ENCODE results near the gene ZC3H10.
"Not testable (repeated sequence)": the region's sequence is repeated elsewhere in the genome, so short reads cannot be mapped to it uniquely, and the experiment has no call there.

Gene ZC3H10

DNA sequence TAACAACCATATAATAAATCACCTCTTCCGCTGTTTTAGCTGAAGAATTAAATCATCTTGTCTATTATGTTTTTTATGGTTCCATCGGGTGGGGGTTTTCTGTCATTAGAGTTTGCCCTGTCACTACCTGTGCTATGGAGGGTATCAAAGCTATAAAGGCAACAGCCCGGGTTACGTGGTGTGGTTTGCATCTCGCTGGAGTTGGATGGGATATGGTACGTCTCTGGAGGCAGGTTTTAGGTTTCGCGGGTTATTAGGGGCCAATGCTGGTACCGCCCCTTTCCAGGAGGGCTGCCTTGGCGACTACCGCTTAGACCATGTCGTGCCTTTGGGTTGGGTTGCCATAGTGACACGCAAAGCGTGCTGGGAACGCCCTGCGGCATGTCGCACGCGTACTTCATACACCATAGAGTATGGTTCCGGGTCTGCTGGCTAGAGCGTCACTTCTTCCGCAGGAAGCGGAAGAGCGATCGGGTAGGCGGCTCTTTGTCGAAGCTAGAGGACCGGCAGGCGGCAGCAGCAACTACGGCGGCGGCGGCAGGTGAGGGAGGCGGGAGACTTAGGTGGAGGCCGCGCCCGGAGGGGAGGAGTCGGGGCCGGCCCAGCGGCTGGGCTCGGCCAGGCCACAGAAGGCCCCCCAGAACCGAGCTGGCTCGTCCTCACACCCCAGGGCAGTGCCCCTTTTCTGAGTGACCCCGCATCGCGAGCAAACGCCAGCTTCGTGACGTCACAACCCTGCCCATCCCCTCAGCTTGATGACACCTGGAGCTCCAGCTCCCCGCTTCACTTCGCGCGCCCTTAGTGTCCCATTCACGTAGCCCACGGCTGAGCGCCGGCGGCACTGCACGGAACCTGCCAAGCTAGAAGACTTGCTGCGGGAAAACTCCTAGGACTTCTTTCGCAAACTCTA, at the start of gene ZC3H10:
Gene ZC3H10 (plus strand): TSS at position 489 of the 910 bp plus-strand sequence. CDS start 2,297 bp downstream, outside the sequence.
- peak; percentile 96 for DNase-seq

GRCh38 chr12:56071648-56072047, 46.4 kb upstream of the ZC3H10 start:
- no peak for DNase-seq

GRCh38 chr12:56074396-56074795, 43.7 kb upstream of the ZC3H10 start:
- DNase-seq = no peak

GRCh38 chr12:56077966-56078365, 40.1 kb upstream of the ZC3H10 start:
- DNase-seq = not testable (repeated sequence)

GRCh38 chr12:56078427-56078826, 39.6 kb upstream of the ZC3H10 start:
- DNase-seq = no peak

- peak; percentile 67 for DNase-seq
Observed at GRCh38 chr12:56078931-56079722, 38.9 kb upstream of the ZC3H10 start.

DNA sequence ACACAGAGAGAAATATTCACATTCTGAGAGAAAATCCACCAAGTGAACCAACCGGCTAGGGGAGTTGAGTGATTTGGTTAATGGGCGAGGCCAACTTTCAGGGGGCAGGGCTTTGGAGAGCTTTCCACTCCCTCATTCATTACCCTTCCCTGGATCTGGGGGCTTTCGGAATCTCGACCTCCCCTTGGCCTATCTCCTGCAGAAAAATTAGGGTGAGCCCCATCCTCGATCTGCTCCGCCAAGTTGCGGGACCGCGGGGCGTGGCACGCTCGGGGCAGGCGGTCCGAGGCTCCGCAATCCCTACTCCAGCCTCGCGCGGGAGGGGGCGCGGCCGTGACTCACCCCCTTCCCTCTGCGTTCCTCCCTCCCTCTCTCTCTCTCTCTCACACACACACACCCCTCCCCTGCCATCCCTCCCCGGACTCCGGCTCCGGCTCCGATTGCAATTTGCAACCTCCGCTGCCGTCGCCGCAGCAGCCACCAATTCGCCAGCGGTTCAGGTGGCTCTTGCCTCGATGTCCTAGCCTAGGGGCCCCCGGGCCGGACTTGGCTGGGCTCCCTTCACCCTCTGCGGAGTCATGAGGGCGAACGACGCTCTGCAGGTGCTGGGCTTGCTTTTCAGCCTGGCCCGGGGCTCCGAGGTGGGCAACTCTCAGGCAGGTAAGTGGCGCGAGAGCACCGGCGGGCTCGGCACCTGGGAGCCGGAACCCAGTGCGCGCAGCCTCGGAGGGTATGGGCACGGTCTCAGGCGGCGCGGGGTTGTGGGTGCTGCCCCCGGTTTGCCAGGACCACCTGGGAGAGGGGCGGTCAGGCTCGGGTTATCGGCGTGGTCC, 38.1 kb upstream of the ZC3H10 start, which contains the start of gene ERBB3:
Gene ERBB3 (plus strand): TSS at position 443 of the 833 bp plus-strand sequence. CDS start 136 bp downstream, at position 579.
- peak; percentile 29 for DNase-seq

DNA sequence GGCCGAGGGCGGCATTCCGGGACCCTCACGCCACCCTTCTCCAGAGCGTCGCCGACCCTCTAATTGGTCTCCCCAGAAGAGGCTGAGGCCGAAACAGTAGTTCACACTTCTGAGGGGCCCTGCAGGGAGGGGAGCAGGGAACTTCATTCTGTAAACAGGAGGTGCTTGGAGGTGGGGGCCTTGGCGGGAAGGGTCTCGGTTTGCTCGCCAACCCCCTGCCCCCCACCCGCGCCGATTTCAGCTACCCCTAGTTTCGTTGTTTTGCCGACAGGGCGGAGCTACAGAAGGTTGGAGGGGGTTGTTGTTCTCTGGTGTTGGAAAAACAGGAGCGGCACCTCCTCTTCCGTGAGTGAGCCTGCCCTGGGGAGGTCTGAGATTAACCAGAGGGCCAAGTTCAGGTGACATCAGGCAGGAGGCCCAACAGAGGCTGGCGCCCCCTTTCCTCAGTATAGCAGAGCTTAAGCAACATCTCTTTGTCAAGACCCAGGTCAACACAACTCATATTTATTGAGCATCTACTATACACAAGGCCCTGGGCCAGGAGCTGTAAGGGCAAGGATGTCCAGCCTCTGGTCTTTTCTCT, 37.4 kb upstream of the ZC3H10 start:
- DNase-seq = no peak

GRCh38 chr12:56081393-56082347, 36.4 kb upstream of the ZC3H10 start:
- no peak for DNase-seq

GRCh38 chr12:56082382-56082781, 35.7 kb upstream of the ZC3H10 start:
- DNase-seq = no peak

DNA sequence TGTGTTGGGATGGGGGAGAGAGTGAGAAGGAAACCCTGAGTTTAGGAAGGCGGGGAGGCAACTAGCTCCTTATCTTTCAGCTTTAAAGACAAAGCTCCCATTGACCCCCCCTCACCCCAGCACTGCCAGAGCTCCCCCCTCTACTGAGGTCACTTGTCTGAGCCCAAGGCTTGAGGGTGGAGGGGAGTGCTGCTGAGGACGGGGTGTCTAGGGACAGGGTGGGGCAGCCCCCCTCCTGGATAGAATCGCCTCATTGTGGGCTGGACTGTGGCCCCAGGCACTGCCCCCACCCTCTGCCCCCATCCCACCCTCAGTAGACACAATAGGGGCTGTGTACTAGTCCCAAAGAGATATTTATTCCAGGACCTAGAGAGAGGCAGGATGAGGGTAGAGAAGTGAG, 35.1 kb upstream of the ZC3H10 start:
- no peak for DNase-seq

DNA sequence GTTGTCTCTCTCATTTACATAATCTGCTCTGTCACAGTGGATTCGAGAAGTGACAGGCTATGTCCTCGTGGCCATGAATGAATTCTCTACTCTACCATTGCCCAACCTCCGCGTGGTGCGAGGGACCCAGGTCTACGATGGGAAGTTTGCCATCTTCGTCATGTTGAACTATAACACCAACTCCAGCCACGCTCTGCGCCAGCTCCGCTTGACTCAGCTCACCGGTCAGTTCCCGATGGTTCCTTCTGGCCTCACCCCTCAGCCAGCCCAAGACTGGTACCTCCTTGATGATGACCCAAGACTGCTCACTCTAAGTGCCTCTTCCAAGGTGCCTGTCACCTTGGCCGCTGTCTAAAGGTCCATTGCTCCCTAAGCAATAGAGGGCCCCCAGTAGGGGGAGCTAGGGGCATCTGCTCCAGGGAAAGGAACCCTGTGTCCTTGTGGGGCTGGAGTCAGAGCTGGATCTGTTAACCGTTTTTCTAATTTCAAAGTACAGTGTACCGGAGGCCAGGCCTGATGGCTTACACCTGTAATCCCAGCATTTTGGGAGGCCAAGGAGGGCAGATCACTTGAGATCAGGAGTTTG, 33.0 kb upstream of the ZC3H10 start:
- DNase-seq = no peak

DNA sequence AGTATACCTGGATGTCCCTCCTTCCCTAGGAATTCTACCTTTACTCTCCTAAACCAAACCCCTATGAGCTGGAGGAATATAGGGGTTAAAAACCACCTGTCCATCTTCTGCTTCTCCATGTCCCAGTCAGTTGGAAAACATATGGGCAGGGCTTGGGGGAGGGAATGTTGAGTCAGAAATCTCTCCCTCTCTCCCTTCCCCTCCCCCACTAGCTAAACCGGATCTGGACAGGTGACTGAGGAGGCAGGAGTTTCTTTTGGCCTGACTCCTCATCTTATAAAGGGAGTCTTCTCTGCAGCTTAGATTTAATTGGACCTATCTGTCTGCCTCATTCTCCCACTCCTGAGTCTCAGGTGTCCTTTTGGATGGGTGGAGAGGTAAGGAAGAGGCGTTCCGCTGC, 32.0 kb upstream of the ZC3H10 start:
- DNase-seq = no peak

GRCh38 chr12:56086608-56087007, 31.5 kb upstream of the ZC3H10 start:
- DNase-seq = no peak

- DNase-seq = no peak
Observed at GRCh38 chr12:56087220-56087619, 30.8 kb upstream of the ZC3H10 start.

DNA sequence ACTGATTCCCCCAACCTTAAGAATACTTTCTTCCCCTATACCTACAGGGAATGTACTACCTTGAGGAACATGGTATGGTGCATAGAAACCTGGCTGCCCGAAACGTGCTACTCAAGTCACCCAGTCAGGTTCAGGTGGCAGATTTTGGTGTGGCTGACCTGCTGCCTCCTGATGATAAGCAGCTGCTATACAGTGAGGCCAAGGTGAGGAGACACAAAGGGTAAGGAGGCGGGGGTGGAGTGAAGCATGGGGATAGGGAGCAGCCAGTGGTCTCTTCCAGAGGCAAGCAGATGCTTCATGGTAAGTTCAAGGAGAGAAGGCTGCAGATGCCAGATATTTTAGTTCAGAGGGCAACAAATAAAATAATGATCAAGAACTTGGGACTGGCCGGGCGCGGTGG, 20.3 kb upstream of the ZC3H10 start:
- DNase-seq = no peak

GRCh38 chr12:56098592-56098991, 19.5 kb upstream of the ZC3H10 start:
- no peak for DNase-seq

- no peak for DNase-seq
Observed at GRCh38 chr12:56099787-56100186, 18.3 kb upstream of the ZC3H10 start.

DNA sequence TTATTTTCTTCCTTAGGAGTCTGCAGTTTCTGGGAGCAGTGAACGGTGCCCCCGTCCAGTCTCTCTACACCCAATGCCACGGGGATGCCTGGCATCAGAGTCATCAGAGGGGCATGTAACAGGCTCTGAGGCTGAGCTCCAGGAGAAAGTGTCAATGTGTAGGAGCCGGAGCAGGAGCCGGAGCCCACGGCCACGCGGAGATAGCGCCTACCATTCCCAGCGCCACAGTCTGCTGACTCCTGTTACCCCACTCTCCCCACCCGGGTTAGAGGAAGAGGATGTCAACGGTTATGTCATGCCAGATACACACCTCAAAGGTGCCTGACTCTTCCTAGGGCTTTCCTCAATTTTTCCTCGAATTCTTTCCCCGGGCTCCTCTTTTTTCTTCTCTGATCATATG, 17.0 kb upstream of the ZC3H10 start:
- no peak for DNase-seq

- no peak for DNase-seq
Observed at GRCh38 chr12:56102683-56103065, 15.4 kb upstream of the ZC3H10 start.

Data from NCI-H2227 treated with DMSO at 0.1 percent for 48 hours (cell line).